KG1 (cell line): Measurements from ENCODE around the gene IGF2BP1.
"Not testable (repeated sequence)": the region's sequence is repeated elsewhere in the genome, so short reads cannot be mapped to it uniquely, and the experiment has no call there.

Experiments
- DNase-seq: peaks from one replicate; lab custom pipeline; 2025; lab: John Stamatoyannopoulos, UW

Gene IGF2BP1

DNA sequence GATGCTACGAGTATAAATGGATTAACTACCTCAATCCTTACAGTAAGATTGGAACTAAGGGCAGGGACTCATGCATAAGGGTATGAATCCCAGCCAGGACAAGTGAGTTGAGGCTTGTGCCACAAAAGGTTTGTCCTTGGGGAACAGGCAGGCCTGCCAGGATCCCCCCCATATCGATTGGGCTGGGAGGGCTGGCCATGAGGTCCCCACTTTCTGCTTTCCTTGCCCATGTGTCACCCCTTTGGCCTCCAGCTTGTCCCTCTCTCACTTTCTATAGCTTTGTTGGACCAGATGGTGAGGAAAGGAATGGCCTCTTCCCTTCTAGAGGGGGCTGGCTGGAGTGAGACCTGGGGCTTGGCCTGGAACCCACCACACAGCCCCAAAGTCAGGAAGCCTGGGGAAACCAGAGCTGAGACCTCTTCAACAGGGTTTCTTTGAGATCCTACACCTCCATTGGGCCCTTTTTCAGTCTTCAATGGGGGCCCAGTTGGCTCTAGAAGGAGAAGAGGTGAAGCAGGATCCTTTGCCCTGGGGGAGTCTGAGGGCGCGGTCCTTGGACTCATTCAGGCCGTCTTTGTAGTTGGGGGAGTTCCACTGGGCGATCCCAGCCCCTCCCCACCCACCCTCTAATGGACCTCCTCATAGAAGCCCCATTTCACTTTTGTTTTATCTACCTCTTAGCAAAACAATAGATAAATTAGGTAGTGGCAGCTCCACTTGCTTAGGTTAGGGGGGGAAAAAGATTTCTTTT, 57.3 kb downstream of the IGF2BP1 start:
- no peak for DNase-seq

DNA sequence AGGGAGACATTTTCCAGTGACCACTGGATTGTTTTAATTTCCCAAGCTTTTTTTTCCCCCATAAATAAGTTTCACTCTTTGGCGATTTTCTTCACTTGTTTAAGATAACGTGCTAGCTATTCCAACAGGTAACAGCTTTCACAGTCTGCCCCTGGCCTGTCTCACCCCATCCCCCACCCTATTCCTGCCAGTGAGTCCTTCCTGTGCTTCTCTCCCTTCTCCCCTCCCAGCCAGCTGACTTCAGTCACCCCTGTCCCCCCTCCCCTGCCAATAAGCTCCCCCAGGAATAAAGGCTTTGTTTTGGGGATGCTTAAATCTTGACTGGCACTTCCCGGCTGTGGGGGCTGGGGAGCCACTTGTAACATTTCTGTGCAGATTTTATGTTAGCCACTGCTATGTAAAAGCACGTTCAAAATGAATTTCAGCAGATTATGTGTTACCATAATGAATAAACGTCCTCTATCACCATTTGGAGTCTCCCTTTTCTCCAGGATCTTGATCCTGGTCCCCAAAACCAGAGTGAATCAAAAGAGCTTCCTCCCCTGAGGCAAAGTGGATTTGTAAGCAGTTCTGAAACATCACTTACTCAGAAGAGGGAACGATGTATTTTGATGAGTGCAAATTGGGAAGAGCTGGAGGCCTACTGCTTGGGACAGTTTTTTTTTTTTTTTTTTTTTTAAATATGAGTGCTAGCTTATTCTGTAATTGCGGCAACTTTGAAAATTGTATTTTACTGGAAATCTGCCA, 58.2 kb downstream of the IGF2BP1 start:
- DNase-seq: no peak

DNA sequence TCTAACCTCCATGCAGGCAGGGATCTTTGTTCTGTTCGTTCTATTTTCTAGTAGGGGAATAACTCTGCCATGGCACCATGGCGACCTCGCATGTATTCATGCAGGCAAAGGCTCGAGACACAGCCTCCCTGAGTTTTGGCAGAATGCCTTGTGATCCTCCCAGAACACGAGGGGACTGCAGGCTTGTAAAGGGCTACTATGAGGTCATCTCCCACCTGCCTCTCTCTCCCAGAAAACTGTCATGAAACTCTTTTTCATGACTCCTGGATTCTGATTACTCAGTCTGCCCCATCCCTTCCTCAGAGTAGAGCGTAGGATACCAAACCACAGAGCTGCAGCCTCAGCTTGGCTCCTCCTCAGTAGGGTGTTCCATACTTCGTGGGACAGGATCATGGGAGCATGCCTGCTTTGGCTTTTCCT, 64.3 kb downstream of the IGF2BP1 start:
- DNase-seq: no peak

DNA sequence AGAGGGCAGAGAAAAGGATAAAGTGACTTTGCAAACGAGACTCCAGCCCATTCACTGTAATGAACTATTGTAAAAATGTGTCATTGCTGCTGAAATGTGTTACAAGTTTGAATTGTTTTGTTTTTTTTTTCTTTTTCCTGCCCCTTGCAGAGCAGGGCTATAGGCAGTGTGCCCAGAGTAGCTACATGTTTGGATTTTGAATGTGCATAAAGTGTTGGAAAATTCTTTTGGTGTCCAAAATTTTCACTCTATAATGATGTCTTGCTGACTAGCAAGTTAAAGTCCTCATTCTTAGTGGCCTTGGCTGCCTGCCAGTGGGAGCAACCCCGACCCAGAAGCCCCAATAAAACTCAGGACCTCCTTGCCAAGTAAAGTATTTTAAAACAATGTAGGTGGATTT, 66.5 kb downstream of the IGF2BP1 start:
- DNase-seq: no peak

DNA sequence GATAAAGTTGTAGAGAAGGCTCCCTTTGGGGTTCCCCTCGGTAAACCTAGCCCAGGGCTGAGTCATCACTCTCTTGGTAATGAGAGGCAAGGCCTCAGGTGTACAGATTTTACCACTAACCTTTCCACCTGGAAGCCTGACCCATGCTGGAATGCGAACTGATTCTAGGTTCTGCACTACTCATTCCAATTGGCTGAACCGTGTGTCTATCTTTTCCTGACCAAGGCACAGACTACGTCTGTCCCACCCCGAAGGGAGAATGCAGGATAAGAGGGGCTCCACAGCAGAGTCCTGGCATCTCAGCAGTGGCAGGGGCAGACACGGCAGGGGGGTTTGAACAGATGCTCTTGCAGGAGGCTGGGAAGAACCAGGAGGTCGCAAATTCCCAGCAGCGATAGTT, 70.0 kb downstream of the IGF2BP1 start:
- DNase-seq: no peak

DNA sequence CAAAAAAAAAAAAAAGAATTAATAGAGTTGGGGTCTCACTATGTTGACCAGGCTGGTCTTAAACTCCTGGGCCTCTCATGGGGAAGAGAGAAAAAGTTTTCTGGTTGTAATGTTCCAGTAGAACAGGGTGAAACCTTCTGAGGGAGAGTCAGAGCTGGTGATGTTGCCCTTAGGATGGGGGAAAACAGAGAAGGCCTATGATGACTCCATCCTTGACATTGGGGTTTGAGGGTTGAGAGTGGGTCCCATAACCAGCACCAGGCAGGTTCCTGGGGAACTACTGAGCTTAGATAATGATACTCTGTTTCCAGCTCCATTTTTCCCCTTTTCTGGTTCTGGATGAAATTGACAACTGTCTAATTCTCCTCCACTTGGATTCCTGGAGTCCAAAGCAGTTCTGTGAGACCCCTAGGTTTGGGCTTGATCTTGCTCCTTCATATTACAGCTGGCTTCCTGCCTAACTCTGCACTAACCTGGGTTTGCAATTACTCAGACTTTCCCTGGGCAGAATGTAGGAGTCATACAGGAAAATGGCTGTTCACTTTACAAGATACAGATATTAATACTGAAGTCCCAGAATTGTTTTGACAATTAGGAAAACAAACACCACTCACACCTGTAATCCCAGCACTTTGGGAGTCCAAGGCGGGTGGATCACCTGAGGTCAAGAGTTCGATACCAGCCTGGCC, 72.5 kb downstream of the IGF2BP1 start:
- no peak for DNase-seq

DNA sequence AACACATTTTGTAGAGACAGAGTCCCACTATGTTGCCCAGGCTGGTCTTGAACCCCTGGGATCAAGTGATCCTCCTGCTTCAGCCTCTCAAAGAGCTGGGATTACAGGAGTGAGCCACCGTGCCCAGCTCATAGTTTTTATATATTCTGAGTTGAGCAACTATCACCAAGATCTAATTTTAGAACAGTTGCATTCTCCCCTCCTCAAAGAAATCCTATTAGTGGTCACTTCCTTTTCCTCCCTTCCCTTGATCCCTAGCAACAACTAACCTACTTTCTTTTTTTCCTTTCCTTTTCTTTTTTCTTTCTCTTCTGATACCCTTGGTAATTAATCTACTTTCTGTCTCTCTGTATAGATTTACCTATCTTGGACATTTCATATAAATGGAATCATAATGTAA, 73.9 kb downstream of the IGF2BP1 start:
- DNase-seq: no peak

DNA sequence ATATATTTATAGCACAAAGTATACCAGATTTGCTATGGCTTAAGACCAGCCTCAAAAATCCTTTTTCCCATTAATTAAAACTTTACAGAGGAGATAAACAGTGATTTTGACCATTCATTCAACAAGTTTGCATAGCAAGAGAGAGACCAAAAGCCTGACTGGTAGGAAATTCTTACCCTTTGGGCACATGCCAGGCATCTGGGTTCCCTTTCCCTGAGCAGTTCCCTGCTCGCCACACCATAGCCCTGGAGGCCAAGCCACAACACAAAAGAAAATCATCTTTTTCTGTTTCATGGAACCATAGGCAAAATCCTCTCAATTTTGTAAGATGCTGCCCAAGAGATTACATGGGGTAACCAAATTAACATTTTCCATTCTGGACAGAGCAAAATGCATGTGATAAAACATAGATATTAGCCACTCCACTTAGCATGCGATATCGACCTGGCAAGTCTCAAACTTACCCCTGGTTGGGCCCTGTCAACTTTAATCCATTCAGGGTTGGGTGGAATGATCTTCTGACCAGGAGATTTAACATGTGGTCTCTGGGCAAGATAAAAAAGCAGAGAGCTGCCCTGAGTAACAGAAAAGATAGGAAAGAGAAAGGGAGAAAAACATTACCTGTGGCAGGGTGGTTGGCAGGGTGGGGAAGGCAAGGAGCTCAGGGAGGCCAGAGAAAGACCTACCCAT, 77.8 kb downstream of the IGF2BP1 start:
- DNase-seq: no peak

DNA sequence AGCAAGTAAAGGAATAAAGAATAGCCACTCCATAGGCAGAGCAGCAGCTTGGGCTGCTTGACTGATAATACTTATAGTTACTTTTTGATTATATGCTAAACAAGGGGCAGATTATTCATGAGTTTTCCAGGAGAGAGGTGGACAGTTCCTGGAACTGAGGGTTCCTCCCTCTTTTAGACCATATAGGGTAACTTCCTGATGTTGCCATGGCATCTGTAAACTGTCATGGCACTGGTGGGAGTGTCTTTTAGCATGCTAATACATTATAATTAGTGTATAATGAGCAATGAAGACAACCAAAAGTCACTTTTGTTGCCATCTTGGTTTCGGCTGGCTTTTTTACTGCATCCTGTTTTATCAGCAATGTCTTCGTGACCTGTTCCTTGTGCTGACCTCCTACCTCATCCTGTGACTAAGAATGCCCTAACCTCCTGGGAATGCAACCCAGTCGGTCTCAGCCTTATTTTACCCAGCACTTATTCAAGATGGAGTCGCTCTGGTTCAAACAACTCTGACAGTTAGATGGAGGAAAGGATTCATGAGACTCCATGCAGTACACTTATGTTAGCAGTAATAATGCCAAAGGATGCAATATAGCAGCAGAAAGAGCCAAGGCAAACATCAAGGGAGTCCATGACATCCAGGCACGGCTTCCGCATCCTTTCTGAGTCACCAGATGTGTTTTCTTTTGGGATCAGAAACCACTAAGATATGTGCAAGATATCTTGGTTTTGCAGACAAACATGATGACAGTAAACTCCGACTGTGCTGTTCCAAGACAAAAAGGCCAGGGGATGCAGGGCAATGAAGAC, 79.6 kb downstream of the IGF2BP1 start:
- no peak for DNase-seq

DNA sequence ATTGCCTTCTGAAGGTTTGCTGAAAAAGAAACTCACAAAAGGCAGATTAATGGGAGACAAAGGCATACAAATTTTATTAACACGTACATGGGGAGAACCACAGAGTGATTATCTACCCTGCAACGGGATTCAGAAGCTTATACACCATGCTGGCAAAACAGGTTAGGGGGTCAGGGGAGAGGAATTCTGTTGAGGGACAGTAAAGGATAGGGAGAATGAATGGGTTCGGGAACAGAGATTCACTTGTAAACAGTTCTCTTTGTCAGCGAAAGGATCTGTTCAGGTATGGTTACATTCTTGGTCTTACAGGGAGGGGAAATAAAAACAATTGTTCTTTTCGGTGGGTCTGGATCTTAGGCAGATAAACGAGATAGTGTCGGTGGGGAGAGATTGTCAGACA, 81.1 kb downstream of the IGF2BP1 start:
- no peak for DNase-seq

DNA sequence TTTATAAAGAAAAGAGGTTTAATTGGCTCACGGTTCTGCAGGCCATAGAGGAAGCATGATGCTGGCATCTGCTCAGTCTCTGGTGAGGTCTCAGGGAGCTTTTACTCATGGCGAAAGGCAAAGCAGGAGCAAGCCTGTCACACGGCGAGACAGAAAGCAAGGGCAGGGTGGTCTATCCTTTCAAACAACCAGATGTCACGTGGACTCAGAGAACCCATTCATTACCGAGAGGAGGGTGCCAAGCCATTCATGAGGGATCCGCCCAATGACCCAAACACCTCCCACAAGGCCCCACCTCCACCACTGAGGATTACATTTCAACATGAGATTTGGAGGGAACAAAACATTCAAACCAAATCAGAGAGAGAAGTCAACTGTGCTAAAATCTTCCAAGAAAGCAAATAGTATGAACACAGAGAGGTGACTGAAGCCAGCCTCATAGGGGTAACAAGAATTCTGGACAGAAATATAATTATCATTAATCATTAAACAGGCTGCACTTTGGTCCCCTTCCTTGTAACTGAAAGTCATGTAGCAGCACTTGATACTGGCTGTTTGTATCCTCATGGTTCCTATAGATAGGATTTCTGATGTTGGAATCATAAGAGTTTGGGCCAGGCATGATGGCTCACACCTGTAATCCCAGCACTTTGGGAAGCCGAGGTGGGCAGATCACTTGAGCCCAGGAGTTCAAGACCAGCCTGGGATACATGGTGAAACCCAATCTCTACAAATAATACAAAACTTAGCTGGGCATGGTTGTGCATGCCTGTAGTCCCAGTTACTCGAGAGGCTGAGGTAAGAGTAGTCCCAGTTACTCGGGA, 82.9 kb downstream of the IGF2BP1 start:
- no peak for DNase-seq

DNA sequence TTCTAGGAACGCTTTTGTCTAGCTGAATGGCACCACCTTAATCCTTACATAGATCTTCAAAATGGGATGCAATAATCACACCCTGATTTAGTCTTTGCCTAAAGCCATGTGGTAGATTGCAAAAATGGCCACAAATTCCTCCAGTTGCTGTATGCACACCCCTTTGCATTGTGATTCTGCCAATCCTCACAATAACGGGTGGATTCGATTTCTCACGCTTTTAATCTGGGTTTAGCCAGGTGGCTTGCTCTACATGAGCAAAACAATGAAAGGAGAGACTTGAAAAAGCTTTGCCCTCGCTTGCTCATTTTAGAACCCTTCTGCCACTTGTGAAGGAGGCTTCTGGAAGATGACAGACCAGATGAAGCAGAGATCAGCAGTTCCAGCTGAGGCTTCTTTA, 85.0 kb downstream of the IGF2BP1 start:
- no peak for DNase-seq

DNA sequence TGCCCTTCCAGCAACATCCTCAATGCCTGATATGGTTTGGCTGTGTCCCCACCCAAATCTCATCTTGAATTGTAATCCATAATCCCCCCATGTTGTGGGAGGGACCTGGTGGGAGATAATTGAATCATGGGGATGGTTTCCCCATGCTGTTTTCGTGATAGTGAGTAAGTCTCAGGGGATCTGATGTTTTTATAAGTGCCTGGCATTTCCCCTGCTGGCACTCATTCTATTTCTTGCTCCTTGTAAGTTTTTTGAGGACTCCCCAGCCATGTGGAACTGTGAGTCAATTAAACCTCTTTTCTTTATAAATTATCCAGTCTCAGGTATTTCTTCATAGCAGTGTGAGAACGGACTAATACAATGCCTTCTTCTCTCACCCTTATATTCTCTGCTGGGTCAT, 87.9 kb downstream of the IGF2BP1 start:
- DNase-seq: not testable (repeated sequence)

DNA sequence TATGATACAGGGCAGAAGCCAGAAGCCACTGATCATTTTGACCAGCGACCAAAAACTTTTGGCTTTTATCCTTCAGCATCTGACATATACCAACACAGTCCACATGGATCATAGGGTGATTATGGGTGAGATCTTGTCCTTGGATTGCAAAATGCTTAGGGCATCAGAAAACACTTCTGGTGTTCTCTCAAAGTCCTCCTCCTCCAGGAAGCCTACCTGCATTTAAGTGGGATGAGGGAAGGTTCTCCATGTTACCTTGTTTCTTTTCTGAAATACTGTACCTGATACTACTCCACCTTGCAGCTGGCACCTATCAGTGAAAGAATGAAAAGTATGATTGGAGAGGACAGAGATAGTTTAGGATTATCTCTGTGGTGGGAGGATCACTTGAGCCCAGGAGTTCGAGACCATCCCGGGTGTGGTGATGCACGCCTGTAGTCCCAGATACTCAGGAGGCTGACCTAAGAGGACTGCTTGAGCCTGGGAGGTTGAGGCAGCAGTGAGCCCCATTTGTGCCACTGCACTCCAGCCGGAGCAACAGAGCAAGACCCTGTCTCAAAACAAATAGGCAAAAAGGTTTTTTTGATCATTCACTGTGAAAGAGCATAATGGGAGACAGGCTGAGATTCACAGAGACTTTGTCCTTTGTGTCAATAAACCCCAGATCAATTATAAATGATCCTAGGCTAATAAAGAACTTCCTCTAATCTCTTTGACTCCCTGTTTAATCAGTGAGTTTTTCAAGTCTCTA, 88.6 kb downstream of the IGF2BP1 start:
- DNase-seq: no peak

DNA sequence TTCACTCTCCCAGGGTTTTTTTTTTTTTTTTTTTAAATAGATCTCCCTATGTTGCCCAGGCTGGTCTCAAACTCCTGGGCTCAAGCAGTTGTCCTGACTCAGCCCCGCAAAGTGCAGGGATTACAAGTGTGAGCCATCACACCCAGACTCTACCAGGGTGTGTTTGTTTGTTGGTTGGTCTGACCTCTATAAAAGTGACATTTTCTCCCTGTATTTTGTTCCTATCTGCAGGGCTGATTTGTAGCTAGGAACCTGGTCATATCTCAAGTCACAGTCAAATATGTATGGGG, 89.1 kb downstream of the IGF2BP1 start:
- DNase-seq: no peak

DNA sequence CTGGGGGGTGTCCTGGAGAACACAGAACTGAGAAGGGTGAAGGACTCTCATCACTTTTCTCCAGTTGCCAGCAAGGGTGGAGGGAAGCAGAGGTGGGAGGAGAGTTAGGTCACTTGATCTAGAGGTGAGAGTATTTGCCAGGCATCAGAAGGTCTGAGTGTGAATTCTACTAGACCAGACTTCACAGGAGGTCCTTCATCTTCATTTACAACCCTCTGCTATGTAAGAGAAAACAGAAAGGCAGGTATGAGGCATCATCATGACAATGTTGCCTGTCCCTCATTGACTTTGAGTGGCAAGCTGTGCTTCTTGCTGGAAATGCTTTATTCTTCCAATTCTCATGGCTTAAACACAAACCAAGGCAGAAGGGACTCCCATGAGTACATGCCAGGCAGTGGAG, 89.5 kb downstream of the IGF2BP1 start:
- DNase-seq: no peak

DNA sequence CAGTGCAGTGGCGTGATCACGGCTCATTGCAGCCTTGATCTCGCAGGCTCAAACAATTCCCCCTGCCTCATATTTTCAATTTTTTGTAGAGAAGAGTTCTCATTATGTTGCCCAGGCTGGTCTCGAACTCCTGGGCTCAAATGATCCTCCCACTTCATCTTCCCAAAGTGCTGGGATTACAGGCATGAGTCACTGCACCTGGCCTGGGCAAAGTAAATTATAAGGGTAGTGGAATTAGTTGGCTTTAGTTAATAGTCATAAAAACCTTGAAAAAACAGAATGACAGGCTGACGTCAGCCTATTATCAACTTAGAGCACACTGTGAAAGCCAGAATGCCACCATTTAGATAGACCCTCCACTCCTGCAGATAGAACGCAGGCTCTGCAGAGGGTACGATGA, 91.9 kb downstream of the IGF2BP1 start:
- DNase-seq: no peak

DNA sequence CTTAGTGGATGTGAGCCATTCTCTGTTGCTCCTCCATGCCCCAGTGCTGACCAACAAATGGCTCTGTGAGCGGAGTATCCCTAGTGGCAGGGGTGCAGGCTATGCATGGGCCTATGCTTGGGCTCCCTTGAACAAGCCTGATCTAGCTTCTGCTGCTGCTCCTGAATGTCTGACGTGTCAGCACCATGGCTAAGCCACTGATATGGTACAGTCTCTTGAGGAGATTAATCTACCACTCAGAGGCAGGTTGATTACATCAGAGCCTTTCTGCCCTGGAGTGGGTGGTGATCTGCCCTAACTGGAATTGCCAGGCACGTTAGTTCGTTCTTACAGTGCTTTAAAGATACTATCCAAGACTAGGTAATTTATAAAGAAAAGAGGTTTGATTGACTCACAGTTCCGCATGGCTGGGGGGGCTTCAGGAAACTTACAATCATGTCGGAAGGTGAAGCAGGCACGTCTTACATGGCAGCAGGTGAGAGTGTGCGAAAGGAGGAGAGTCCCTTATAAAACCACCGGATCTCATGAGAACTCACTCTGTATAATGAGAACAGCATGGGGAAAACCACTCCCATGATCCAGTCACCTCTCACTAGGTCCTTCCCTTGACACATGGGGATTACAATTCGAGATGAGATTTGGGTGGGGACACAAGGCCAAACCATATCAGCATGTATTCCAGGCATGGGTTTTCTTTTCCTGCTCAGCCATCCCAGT, 93.9 kb downstream of the IGF2BP1 start:
- no peak for DNase-seq

DNA sequence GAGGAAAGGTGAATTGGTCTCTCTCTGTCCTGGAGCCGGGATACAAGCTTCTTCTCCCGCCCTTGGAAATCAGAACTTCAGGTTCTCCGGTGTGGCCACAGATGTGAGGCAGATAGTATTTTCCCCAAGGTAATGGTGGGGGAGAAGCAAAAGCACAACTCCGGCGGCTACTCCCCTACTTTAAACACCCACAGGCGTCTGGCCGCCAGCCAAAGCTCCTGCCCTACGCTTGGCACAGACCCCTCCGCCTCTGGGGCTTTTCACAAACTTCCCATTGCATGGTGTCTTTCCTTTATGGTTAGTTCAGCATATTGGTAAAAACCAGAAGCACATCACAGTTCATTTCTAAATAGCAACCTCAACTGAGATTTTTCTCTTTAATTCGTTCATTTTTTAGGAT, 95.9 kb downstream of the IGF2BP1 start:
- no peak for DNase-seq

DNA sequence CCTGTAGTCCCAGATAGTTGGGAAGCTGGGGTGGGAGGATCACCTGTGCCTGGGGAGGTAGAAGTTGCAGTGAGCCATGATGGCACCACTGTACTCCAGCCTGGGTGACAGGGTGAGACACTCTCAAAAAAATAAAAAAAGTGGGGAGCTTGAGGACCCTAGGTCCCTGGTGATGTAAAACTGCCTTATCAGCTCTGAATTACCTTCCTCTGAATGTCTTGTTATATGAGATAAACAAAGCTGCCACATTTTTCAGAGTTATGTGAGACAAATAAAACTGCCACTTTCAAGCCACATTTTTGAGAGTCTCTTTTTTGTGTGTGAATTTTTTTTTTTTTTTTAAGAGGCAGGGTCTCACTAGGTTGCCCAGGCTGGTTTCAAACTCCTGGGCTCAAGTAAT, 103.4 kb downstream of the IGF2BP1 start:
- DNase-seq: no peak
